Lung microvascular endothelial cell (primary cell): Measurements from ENCODE around the gene GRHL1. TPM values are rescaled to one million over a fixed set of nuclear protein-coding genes. Genes with fewer than 3 reads are reported as not detected.
A peak's percentile ranks its signal among the peaks of the same experiment; 100 is the strongest.
"Not testable (repeated sequence)": the region's sequence is repeated elsewhere in the genome, so short reads cannot be mapped to it uniquely, and the experiment has no call there.

Experiments
- DNase-seq, 2 donors: peaks; one replicate each; pipeline versions ENCODE4 v3.0.0 to v3.0.0-alpha.2; 2010; ENCODE audit warnings: low read depth in 2 of 2
- total RNA-seq: library from RNA; depleted of rRNA; stranded (reverse); fragments of >200 nt; gene quantifications from 2 replicates; pipeline ENCODE4 v1.2.1, GENCODE V29; 2014

Gene GRHL1
- total RNA-seq, 1 donor from 2014 or later, result 0.40 TPM

GRCh38 chr2:10022966-10023662, 71.6 kb downstream of the GRHL1 start:
- no peak for DNase-seq

- no peak for DNase-seq
Measured at GRCh38 chr2:10026940-10027569, 75.6 kb downstream of the GRHL1 start.

GRCh38 chr2:10027660-10028330, 76.3 kb downstream of the GRHL1 start:
- DNase-seq, result no peak

- DNase-seq, result peak; percentile 36 to 37
Measured at GRCh38 chr2:10028407-10028987, 77.0 kb downstream of the GRHL1 start.

DNA sequence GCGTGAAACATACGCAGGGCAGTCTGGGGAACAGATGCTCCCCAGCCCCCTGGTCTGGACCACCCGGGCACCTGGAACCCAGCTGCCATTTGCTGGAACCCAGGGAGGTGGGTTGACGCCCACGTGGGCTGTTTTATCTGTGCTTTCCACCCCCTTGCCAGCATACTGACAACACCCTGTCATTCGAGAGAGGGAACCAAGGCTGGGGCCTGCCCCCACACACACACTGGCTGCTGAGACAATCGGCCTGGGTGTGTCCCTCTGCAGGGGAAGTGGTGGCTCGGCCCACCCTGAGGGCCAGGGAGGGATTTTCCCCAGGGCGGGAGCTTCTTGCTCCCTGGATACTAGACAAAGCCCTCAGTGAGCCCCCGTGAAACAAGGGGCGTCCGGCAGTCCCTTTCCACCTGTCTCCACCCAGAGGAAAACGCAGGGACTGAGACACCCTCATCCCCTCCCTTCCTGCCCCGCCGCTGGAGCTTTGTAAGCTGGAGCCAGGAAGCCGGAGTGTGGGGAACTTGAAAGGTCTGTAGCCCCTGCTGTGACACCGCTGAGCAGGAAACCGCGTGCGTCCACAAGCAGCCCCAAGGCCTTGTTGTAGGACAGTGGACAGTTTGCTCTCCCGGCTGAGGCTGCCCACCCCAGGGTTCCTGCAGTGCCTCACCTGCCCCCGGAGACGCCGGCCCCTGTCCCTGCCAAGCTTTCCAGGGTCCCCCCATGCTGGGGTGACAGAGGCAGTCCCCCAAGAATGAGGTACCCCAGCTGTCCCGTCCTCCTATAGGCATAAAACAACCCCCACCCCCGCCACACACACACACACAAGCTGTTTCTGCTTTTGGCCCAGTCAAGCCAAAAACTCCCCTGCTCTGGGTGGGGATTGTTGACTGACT, 77.7 kb downstream of the GRHL1 start:
- peak; percentile 32 to 44 for DNase-seq

DNA sequence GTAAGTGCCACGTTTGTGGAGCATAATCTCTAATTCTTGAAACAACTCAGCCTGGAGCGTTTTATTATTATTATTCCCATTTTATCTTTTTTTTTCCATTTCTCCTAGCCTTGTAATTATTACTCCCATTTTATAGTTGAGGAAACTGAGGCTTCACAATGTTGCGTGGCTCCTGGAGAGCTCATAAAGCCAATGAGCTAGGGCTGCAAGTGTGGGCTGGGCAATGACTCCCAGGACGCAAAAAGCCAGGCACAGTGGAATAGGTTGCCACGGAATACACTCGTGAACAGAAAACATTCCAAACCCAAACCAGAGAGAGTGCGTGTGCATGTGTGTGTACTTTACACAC, 78.4 kb downstream of the GRHL1 start:
- DNase-seq, result no peak

GRCh38 chr2:10030311-10030736, 78.8 kb downstream of the GRHL1 start:
- DNase-seq, result peak in 1 of 2 donors; percentile 41

DNA sequence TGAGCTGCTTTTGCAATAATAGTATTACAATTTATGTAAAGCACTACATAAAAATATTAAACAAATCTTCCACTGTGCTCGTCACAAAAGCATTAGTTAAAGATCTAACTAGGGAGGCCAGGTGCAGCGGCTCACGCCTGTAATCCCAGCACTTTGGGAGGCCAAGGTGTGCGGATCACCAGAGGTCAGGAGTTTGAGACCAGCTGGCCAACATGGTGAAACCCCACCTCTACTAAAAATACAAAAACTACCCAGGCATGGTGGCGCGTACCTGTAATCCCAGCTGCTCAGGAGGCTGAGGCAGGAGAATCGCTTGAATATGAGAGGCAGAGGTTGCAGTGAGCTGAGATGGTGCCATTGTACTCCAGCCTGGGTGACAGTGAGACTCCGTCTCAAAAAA, 79.3 kb downstream of the GRHL1 start:
- DNase-seq, result not testable (repeated sequence)

DNA sequence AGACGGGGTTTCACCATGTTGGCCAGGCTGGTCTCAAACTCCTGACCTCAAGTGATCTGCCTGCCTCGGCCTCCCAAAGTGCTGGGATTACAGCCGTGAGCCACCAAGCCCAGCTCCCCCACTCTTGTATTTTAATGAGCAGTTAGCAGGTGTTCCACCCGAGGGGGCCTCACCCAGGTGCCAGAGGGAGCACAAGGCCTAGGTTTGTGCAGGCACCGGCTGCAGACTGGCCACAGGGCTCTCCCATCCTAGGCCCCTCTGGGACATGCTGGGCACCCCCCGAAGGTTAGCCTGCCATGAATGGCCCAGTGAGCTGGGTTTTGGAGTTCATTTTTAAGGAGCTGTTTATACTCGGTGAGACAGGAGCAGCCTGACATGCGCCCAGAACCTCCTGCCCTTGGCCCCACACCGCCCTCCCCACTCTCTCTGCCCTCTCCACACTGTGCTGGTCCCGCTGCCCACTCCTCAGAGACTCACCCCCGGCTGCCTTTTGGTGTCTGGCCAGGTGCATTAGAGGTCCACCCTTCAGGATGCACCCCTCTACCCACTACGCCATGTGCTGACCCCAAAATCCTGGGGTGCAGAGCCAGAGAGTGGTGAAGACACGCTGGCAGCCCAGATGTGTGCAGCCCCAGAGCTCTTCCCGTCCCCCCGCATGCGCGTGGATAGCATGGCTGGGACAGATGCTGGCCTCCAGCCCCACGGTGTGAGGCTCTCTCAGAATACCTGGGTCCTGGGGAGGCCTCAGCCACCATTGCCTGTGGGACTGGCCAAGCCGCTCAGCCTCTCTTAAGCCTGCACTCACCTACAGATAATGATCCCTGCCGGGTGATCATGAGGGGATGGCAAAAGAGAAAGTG, 80.6 kb downstream of the GRHL1 start:
- no peak for DNase-seq

- DNase-seq, result no peak
Measured at GRCh38 chr2:10032746-10033105, 81.2 kb downstream of the GRHL1 start.

DNA sequence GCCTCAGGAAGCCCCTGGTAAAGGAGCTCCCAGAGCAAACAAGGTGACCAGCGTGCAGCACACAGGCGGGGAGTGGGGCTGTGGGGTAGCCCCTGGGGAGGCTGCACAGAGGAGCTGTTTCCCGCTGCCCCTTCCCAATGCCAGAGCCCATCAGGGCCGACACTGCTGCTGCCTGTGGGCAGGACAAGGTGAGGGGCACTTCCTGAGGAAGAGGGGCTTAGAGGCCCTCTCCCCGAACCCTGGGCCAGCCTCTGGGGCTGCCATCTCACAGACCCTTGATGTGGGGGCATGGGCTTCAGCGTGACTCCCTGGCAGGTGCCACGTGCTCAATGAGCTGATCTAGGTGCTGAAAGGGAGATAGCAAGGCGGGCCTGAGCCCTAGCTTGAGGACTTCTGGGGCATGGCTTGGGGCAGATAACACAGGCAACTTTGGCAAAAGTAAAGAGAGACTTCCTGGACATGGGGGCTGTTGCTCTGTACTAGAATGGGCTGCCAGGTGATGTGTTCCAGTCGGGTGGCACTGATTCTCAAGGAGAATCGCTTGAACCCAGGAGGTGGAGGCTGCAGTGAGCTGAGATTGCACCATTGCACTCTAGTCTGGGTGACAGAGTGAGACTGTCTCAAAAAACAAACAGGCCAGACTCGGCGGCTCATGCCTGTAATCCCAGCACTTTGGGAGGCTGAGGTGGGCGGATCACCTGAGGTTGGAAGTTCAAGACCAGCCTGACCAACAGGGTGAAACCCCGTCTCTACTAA, 81.9 kb downstream of the GRHL1 start:
- no peak for DNase-seq

- no peak for DNase-seq
Measured at GRCh38 chr2:10034333-10035052, 83.0 kb downstream of the GRHL1 start.

DNA sequence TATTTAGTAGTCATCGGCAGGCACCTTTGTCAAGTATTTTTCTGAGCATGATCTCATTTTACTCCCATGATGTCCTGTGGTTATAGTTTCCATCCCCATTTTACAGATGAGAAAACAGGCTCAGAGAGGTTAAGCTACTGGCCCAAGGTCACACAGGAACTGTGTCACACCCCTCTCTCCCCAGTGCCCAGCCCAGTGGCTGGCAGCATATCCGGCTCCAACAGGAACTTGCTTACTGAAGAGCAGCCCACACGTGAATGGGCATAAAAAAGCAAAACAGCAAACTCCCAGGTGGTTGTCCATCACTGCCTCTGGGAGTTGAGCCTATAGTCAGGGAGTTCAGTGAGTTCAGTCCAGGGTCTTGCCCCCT, 83.5 kb downstream of the GRHL1 start:
- no peak for DNase-seq

GRCh38 chr2:10035633-10036032, 84.1 kb downstream of the GRHL1 start:
- no peak for DNase-seq

DNA sequence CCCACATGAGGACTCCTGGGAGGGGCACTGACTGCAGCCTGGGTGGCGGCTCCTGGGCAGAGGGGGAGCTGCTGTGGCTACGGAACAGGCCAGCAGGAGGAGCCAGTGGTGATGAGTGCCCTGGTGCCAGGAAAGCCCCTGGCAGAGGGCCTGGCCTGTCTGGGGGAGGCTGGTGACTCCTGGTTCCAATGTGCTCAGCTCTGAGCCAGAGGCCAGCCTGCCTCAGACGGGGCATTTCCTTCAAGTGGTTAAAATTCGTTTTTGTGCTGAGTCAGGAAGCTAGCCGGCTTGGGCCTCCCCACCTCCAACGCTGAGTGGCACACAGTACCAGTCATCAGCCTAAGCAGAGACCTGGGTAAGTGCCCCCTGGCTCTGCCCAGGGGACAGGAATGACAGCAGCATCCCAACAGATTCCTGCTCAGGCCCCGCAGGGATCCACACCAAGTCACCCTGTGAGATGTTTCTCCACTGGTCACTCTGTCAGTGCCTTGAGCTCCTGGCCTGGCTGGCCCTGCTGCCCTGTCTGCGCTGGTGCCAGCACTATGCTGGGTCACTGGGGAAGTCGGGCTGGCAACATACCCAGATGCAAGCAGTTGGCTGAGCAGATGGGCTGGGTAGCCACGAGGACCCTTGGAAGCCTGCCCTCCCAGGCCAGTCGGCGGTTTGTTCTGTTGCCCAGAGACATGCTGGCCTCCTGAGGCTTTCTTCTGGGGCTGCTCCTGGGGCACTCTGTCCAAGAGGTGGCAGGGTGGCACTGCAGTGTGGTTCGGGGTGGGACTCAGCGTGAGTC, 84.8 kb downstream of the GRHL1 start:
- peak; percentile 78 for DNase-seq

- no peak for DNase-seq
Measured at GRCh38 chr2:10038123-10038522, 86.6 kb downstream of the GRHL1 start.

- DNase-seq, result no peak
Measured at GRCh38 chr2:10038716-10039115, 87.2 kb downstream of the GRHL1 start.

- no peak for DNase-seq
Measured at GRCh38 chr2:10039658-10040410, 88.3 kb downstream of the GRHL1 start.
